HG02623 (cell line): ENCODE measurements around the gene TIFAB.

Source experiments
- ATAC-seq: cut with Tn5 transposase; IDR thresholded peaks from one replicate; pipeline ENCODE4 v1.9.1; 2021; ENCODE audit warnings: moderate library complexity; ENCODE audit not compliant: unreplicated experiment

Gene TIFAB

GRCh38 chr5:135444360-135444759 lies 7.8 kb downstream of the TIFAB start:
- ATAC-seq, result no peak

- no peak for ATAC-seq
These were observed 8.8 kb downstream of the TIFAB start for GRCh38 chr5:135443161-135443960.

GRCh38 chr5:135442431-135443160 lies 9.6 kb downstream of the TIFAB start:
- ATAC-seq, result no peak

GRCh38 chr5:135441919-135442318 lies 10.2 kb downstream of the TIFAB start:
- no peak for ATAC-seq

GRCh38 chr5:135441350-135441831 lies 10.8 kb downstream of the TIFAB start:
- no peak for ATAC-seq

GRCh38 chr5:135440916-135441315 lies 11.2 kb downstream of the TIFAB start:
- ATAC-seq, result no peak

GRCh38 chr5:135439231-135440205 lies 12.6 kb downstream of the TIFAB start:
- ATAC-seq, result no peak

GRCh38 chr5:135438636-135439221 lies 13.4 kb downstream of the TIFAB start:
- ATAC-seq, result no peak

- ATAC-seq, result no peak
These were observed 14.2 kb downstream of the TIFAB start for GRCh38 chr5:135437796-135438560.

- no peak for ATAC-seq
These were observed 14.7 kb downstream of the TIFAB start for GRCh38 chr5:135437422-135437795.

GRCh38 chr5:135436951-135437418 lies 15.2 kb downstream of the TIFAB start:
- no peak for ATAC-seq

- ATAC-seq, result no peak
These were observed 16.5 kb downstream of the TIFAB start for GRCh38 chr5:135435467-135436330.

- ATAC-seq, result no peak
These were observed 17.3 kb downstream of the TIFAB start for GRCh38 chr5:135434591-135435466.

GRCh38 chr5:135433681-135434426 lies 18.3 kb downstream of the TIFAB start:
- no peak for ATAC-seq

- no peak for ATAC-seq
These were observed 20.0 kb downstream of the TIFAB start for GRCh38 chr5:135432113-135432512.

GRCh38 chr5:135430135-135430437 lies 22.1 kb downstream of the TIFAB start:
- no peak for ATAC-seq
